Osteoblast (primary cell): Measurements from ENCODE around the gene FAM111B. TPM values are rescaled to one million over a fixed set of nuclear protein-coding genes. Genes with fewer than 3 reads are reported as not detected.
"Not testable (repeated sequence)": the region's sequence is repeated elsewhere in the genome, so short reads cannot be mapped to it uniquely, and the experiment has no call there.

ENCODE experiments used
- DNase-seq: peaks from one replicate; pipeline ENCODE4 v3.0.0; 2011; ENCODE audit warnings: low spot score, mixed read lengths; ENCODE audit not compliant: insufficient read length; ENCODE audit errors: missing footprints
- H2AFZ ChIP-seq: 2 replicates; pipeline ENCODE4 v1.6.0; 2011; ENCODE audit warnings: mild to moderate bottlenecking, low read length
- H3K27ac ChIP-seq: 2 replicates; pipeline ENCODE4 v1.5.1; 2011; ENCODE audit warnings: mild to moderate bottlenecking, low read depth, low read length, moderate library complexity
- H3K27me3 ChIP-seq: 2 replicates; pipeline ENCODE4 v1.6.0; 2012; ENCODE audit warnings: mild to moderate bottlenecking, control low read depth, inconsistent platforms, low read length, moderate library complexity; ENCODE audit not compliant: insufficient read depth
- H3K36me3 ChIP-seq: 2 replicates; pipeline ENCODE4 v1.5.1; 2011; ENCODE audit warnings: mild to moderate bottlenecking, low read length, control low read depth, moderate library complexity; ENCODE audit not compliant: insufficient read depth
- H3K4me1 ChIP-seq: 2 replicates; pipeline ENCODE4 v1.5.1; 2011; ENCODE audit warnings: mild to moderate bottlenecking, low read length, control low read depth, moderate library complexity; ENCODE audit not compliant: insufficient read depth
- H3K4me2 ChIP-seq: 2 replicates; pipeline ENCODE4 v1.6.0; 2011; ENCODE audit warnings: mild to moderate bottlenecking, low read length; ENCODE audit not compliant: insufficient read depth
- H3K4me3 ChIP-seq: fragments of 200-600 bp; sonication (generic); 3 replicates; pipeline ENCODE4 v1.5.1; 2012; ENCODE audit warnings: mild to moderate bottlenecking, low read length, inconsistent platforms; ENCODE audit not compliant: insufficient read depth
- H3K79me2 ChIP-seq: 2 replicates; pipeline ENCODE4 v1.6.0; 2012; ENCODE audit warnings: mild to moderate bottlenecking, low read length, control low read depth, inconsistent platforms; ENCODE audit not compliant: insufficient read depth
- H3K9me3 ChIP-seq: 2 replicates; pipeline ENCODE4 v1.5.1; 2011; ENCODE audit warnings: low read depth, low read length, control low read depth
- H4K20me1 ChIP-seq: 2 replicates; pipeline ENCODE4 v1.6.0; 2012; ENCODE audit warnings: mild to moderate bottlenecking, low read length, control low read depth; ENCODE audit not compliant: insufficient read depth
- total RNA-seq: library from RNA; depleted of rRNA; stranded (reverse); fragments of >200 nt; gene quantifications from 2 replicates; pipeline ENCODE4 v1.2.3, GENCODE V29; 2012
- TF ChIP-seq, protein P1 (sequence below): IDR thresholded peaks from 2 replicates; pipeline ENCODE4 v1.5.1; 2011; ENCODE audit warnings: mild to moderate bottlenecking, low read depth, low read length, moderate library complexity; ENCODE audit errors: extremely low read depth

The FAM111B gene
- total RNA-seq, 1 donor = 0.72 TPM

- no peak for DNase-seq
- H2AFZ ChIP-seq = no peak overlapping the region
These were observed 18.9 kb upstream of the FAM111B start for GRCh38 chr11:59088162-59088561.

DNA sequence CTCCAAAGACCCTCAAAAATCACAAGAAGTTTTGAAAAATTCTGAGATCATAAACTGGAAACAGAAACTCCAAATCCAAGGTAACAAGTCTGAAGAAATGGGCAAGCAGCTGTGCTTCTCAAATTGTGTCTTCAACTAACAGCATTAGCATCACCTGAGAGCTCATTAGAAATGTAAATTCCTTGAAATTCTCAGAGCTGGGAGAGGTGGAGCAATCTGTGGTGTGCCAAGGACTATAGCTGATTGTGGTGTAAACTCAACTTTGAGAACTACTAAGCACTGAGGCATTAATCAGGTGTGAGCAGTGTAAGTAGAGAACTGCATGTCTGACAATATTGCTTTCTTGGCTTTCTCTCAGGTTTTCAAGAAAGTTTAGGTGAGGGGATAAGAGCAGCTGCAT lies 13.5 kb upstream of the FAM111B start:
- not testable (repeated sequence) for H3K4me1 ChIP-seq, H3K79me2 ChIP-seq, H3K27ac ChIP-seq, H3K4me2 ChIP-seq, H3K36me3 ChIP-seq, H2AFZ ChIP-seq, H3K27me3 ChIP-seq, H4K20me1 ChIP-seq, DNase-seq, H3K9me3 ChIP-seq, H3K4me3 ChIP-seq

More at GRCh38 chr11:59088162-59088561, 18.9 kb upstream of the FAM111B start:
- Histone ChIP-seq H3K4me2 (no peak overlapping the region), H3K4me3 (no peak overlapping the region), H3K4me1 (no peaks in the 10 kb centered on the region), H3K9me3 (no peaks in the 10 kb centered on the region), H3K36me3 (no peaks in the 10 kb centered on the region), H3K79me2 (no peaks in the 10 kb centered on the region), H3K27me3 (no peaks in the 10 kb centered on the region), H4K20me1 (no peaks in the 10 kb centered on the region), H3K27ac (no peak overlapping the region)
- TF ChIP-seq, protein P1, sequence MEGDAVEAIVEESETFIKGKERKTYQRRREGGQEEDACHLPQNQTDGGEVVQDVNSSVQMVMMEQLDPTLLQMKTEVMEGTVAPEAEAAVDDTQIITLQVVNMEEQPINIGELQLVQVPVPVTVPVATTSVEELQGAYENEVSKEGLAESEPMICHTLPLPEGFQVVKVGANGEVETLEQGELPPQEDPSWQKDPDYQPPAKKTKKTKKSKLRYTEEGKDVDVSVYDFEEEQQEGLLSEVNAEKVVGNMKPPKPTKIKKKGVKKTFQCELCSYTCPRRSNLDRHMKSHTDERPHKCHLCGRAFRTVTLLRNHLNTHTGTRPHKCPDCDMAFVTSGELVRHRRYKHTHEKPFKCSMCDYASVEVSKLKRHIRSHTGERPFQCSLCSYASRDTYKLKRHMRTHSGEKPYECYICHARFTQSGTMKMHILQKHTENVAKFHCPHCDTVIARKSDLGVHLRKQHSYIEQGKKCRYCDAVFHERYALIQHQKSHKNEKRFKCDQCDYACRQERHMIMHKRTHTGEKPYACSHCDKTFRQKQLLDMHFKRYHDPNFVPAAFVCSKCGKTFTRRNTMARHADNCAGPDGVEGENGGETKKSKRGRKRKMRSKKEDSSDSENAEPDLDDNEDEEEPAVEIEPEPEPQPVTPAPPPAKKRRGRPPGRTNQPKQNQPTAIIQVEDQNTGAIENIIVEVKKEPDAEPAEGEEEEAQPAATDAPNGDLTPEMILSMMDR = no peak

GRCh38 chr11:59095225-59095624 lies 11.8 kb upstream of the FAM111B start:
- H3K27ac ChIP-seq, H3K79me2 ChIP-seq, H2AFZ ChIP-seq, DNase-seq, H3K36me3 ChIP-seq, H3K4me1 ChIP-seq, H3K9me3 ChIP-seq, H3K27me3 ChIP-seq, H4K20me1 ChIP-seq, H3K4me3 ChIP-seq, H3K4me2 ChIP-seq: not testable (repeated sequence)

DNA sequence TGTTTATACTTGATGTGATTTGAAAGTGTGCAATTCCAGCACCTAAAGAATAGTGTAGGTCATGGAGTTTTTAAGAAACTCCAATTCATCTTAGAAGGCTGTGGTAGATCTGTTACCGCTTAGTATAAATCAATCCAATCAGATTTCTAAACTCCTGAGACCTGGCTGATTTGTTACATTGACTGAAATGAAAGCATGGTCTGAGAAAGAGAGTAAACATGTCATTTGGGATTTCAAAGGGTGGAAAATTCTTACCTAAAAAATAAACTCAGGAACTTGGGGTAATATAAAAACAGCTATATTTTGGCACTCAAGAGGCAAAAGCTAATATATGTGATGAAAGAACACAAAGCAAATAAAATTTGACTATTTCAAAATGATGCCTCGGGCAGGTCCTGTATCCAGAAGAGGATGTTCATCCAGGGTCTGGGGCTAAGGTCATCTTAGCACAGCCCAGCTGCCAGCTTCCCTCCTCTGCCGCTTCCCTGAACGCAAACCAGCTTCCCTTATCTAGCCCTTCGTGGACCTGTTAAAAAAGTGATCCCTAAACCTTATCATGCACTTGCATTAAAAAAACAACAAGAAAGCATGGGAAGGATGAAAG lies 11.0 kb upstream of the FAM111B start:
- not testable (repeated sequence) for H3K79me2 ChIP-seq, H3K4me2 ChIP-seq, H3K27me3 ChIP-seq, H2AFZ ChIP-seq, H4K20me1 ChIP-seq, H3K36me3 ChIP-seq, DNase-seq, H3K4me3 ChIP-seq, H3K9me3 ChIP-seq, H3K27ac ChIP-seq, H3K4me1 ChIP-seq

DNA sequence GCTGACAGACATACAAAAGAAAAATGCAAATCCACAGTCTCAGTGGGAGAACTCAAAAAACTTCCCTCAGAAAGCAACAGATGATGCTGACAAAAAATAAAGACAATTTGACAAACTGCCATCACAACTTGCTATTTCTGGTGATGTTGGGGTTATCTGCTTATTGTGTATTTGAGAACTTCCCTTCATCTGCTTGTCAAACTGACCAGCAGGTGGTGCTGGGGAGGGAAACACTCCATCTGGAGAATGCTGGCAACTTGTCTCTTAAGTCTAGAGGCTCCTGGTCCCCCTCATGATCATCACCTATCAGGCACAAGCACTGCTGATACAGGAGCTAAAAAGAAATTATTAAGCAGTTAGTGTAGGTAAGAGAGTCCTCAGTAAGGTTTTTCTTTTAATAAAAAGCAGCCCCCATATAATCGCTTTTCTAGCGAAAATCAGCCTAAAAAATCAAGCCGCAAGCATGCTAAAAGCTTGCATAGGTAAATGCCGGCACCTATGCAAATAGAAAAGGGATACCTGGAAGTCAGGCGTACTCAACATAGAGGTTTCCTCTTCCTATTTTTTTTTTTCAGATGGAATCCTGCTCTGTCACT lies 9.8 kb upstream of the FAM111B start:
- DNase-seq = peak; percentile 5
- Histone ChIP-seq H3K36me3 (no peaks in the 10 kb centered on the region), H3K4me1 (no peaks in the 10 kb centered on the region), H3K4me3 (no peak overlapping the region), H3K79me2 (no peaks in the 10 kb centered on the region), H2AFZ (no peak overlapping the region), H3K27me3 (peaks cover 6% of the 10 kb centered on the region), H3K4me2 (no peak overlapping the region), H3K9me3 (no peaks in the 10 kb centered on the region), H4K20me1 (no peaks in the 10 kb centered on the region), H3K27ac (no peak overlapping the region)
- TF ChIP-seq, protein P1 = peak; percentile 63

DNA sequence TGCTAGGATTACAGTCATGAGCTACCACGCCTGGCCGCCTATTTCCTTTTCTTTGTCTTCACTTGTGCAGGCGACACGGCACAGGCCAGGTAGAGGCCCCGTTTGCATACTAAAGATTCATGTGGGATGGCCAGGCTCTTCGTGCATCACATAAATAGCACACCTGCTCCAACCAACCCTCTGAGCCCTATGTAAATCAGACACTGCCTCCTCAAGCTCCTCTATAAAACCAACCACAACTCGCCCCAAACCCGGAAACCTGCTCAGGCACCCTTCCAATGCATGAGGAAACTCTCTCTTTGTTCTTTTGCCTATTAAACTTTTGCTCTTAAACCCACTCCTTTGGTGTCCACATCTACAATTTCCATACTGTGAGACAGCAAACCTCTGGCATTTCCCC lies 9.1 kb upstream of the FAM111B start:
- DNase-seq, H3K79me2 ChIP-seq, H3K4me2 ChIP-seq, H4K20me1 ChIP-seq, H3K27ac ChIP-seq, H3K4me1 ChIP-seq, H3K36me3 ChIP-seq, H3K27me3 ChIP-seq, H3K9me3 ChIP-seq, H2AFZ ChIP-seq, H3K4me3 ChIP-seq: not testable (repeated sequence)
